ENCODE data around the gene RRAS2. TPM values are rescaled to one million over a fixed set of nuclear protein-coding genes. Genes with fewer than 3 reads are reported as not detected.
A peak's percentile ranks its signal among the peaks of the same experiment; 100 is the strongest.

Gene RRAS2
- polyA plus RNA-seq, 3 donors from 2014 or later = 66.4 to 96.4 (median 85.9) TPM

- H3K27me3 Mint-ChIP-seq (ENCODE audit: low read depth in 3 of 3) = peaks cover 5 to 14% (median 8%) of the 10 kb centered on the region in 3 donors
- peaks cover 16 to 22% of the 10 kb centered on the region in 2 donors for H3K4me1 Mint-ChIP-seq
- no peaks in the 10 kb centered on the region for H3K36me3 Mint-ChIP-seq
- no peak overlapping the region for H3K27ac Mint-ChIP-seq
- no peak overlapping the region for H3K4me3 Mint-ChIP-seq
- no peak for DNase-seq
- no peaks in the 10 kb centered on the region for H3K9me3 Mint-ChIP-seq
Measured at GRCh38 chr11:14251754-14252153, 107.2 kb downstream of the RRAS2 start.

- H3K4me1 Mint-ChIP-seq = peaks cover 16 to 22% of the 10 kb centered on the region in 2 donors
- peak overlapping the region; percentile 10 to 55 (median 39) for H3K4me3 Mint-ChIP-seq
- H3K36me3 Mint-ChIP-seq = no peaks in the 10 kb centered on the region
- no peak overlapping the region for H3K27ac Mint-ChIP-seq
- H3K9me3 Mint-ChIP-seq = no peaks in the 10 kb centered on the region
- H3K27me3 Mint-ChIP-seq (ENCODE audit: low read depth in 3 of 3) = peaks cover under 1 to 10% (median 4%) of the 10 kb centered on the region in 3 donors
- peak; percentile 56 to 64 (median 59) for DNase-seq
Measured at GRCh38 chr11:14249121-14249963, 109.6 kb downstream of the RRAS2 start.

- H3K9me3 Mint-ChIP-seq = no peaks in the 10 kb centered on the region
- no peaks in the 10 kb centered on the region for H3K36me3 Mint-ChIP-seq
- no peak overlapping the region for H3K27ac Mint-ChIP-seq
- H3K4me1 Mint-ChIP-seq = peaks cover 16 to 22% of the 10 kb centered on the region in 2 donors
- peaks cover 0 to 6% (median 3%) of the 10 kb centered on the region in 3 donors for H3K27me3 Mint-ChIP-seq (ENCODE audit: low read depth in 3 of 3)
- H3K4me3 Mint-ChIP-seq = peak overlapping the region in 4 of 5 donors; percentile 33 to 55 (median 46)
- peak in 1 of 3 donors; percentile 10 for DNase-seq
Measured at GRCh38 chr11:14248580-14248981, 110.4 kb downstream of the RRAS2 start.

- H3K27me3 Mint-ChIP-seq (ENCODE audit: low read depth in 3 of 3) = peaks cover 3 to 8% (median 5%) of the 10 kb centered on the region in 3 donors
- H3K9me3 Mint-ChIP-seq = no peaks in the 10 kb centered on the region
- DNase-seq = no peak
- no peak overlapping the region for H3K27ac Mint-ChIP-seq
- no peak overlapping the region for H3K4me3 Mint-ChIP-seq
- no peaks in the 10 kb centered on the region for H3K36me3 Mint-ChIP-seq
- H3K4me1 Mint-ChIP-seq = peaks cover 16 to 22% of the 10 kb centered on the region in 2 donors
Measured at GRCh38 chr11:14245444-14245843, 113.5 kb downstream of the RRAS2 start.

- H3K36me3 Mint-ChIP-seq = no peaks in the 10 kb centered on the region
- peaks cover 3 to 8% (median 3%) of the 10 kb centered on the region in 3 donors for H3K27me3 Mint-ChIP-seq (ENCODE audit: low read depth in 3 of 3)
- H3K4me3 Mint-ChIP-seq = no peak overlapping the region
- H3K4me1 Mint-ChIP-seq = peaks cover 16 to 22% of the 10 kb centered on the region in 2 donors
- DNase-seq = no peak
- H3K9me3 Mint-ChIP-seq = no peaks in the 10 kb centered on the region
- H3K27ac Mint-ChIP-seq = no peak overlapping the region
Measured at GRCh38 chr11:14244926-14245325, 114.1 kb downstream of the RRAS2 start.

- peaks cover 1 to 5% of the 10 kb centered on the region in 2 donors for H3K4me1 Mint-ChIP-seq
- H3K4me3 Mint-ChIP-seq = no peak overlapping the region
- H3K27ac Mint-ChIP-seq = no peak overlapping the region
- H3K36me3 Mint-ChIP-seq = no peaks in the 10 kb centered on the region
- DNase-seq = no peak
- H3K9me3 Mint-ChIP-seq = no peaks in the 10 kb centered on the region
- peaks cover 3 to 8% (median 3%) of the 10 kb centered on the region in 3 donors for H3K27me3 Mint-ChIP-seq (ENCODE audit: low read depth in 3 of 3)
Measured at GRCh38 chr11:14242733-14243132, 116.2 kb downstream of the RRAS2 start.

GRCh38 chr11:14242187-14242586 lies 116.8 kb downstream of the RRAS2 start:
- DNase-seq = no peak
- H3K4me1 Mint-ChIP-seq = no peaks in the 10 kb centered on the region
- no peak overlapping the region for H3K27ac Mint-ChIP-seq
- H3K36me3 Mint-ChIP-seq = no peaks in the 10 kb centered on the region
- H3K27me3 Mint-ChIP-seq (ENCODE audit: low read depth in 3 of 3) = peaks cover 3 to 8% (median 3%) of the 10 kb centered on the region in 3 donors
- no peaks in the 10 kb centered on the region for H3K9me3 Mint-ChIP-seq
- no peak overlapping the region for H3K4me3 Mint-ChIP-seq

GRCh38 chr11:14240951-14241350 lies 118.0 kb downstream of the RRAS2 start:
- Mint-ChIP-seq H3K27me3 (ENCODE audit: low read depth in 3 of 3) (peaks cover 0 to 13% (median 3%) of the 10 kb centered on the region in 3 donors), H3K9me3 (no peaks in the 10 kb centered on the region), H3K4me1 (peaks cover 0 to 3% of the 10 kb centered on the region in 2 donors), H3K36me3 (no peaks in the 10 kb centered on the region), H3K4me3 (no peak overlapping the region), H3K27ac (no peak overlapping the region)
- DNase-seq = no peak

GRCh38 chr11:14240221-14240620 lies 118.8 kb downstream of the RRAS2 start:
- Mint-ChIP-seq H3K4me1 (peaks cover 0 to 3% of the 10 kb centered on the region in 2 donors), H3K36me3 (no peaks in the 10 kb centered on the region), H3K27me3 (ENCODE audit: low read depth in 3 of 3) (peaks cover 0 to 14% (median 4%) of the 10 kb centered on the region in 3 donors), H3K27ac (no peak overlapping the region), H3K9me3 (no peaks in the 10 kb centered on the region), H3K4me3 (no peak overlapping the region)
- DNase-seq = no peak

GRCh38 chr11:14237444-14237961 lies 121.5 kb downstream of the RRAS2 start:
- Mint-ChIP-seq H3K36me3 (no peaks in the 10 kb centered on the region), H3K27ac (no peak overlapping the region), H3K9me3 (no peaks in the 10 kb centered on the region), H3K4me1 (peaks cover 0 to 3% of the 10 kb centered on the region in 2 donors), H3K27me3 (ENCODE audit: low read depth in 3 of 3) (peaks cover 2 to 20% (median 2%) of the 10 kb centered on the region in 3 donors), H3K4me3 (no peak overlapping the region)
- no peak for DNase-seq

- Mint-ChIP-seq H3K9me3 (no peaks in the 10 kb centered on the region), H3K27ac (no peak overlapping the region), H3K36me3 (no peaks in the 10 kb centered on the region), H3K4me1 (peaks cover 0 to 3% of the 10 kb centered on the region in 2 donors), H3K27me3 (ENCODE audit: low read depth in 3 of 3) (peaks cover 2 to 18% (median 8%) of the 10 kb centered on the region in 3 donors), H3K4me3 (no peak overlapping the region)
- no peak for DNase-seq
Measured at GRCh38 chr11:14235701-14236100, 123.3 kb downstream of the RRAS2 start.

- no peaks in the 10 kb centered on the region for H3K36me3 Mint-ChIP-seq
- no peaks in the 10 kb centered on the region for H3K9me3 Mint-ChIP-seq
- no peak overlapping the region for H3K4me3 Mint-ChIP-seq
- H3K4me1 Mint-ChIP-seq = peaks cover 0 to 3% of the 10 kb centered on the region in 2 donors
- H3K27me3 Mint-ChIP-seq (ENCODE audit: low read depth in 3 of 3) = peaks cover 2 to 18% (median 8%) of the 10 kb centered on the region in 3 donors
- DNase-seq = no peak
- H3K27ac Mint-ChIP-seq = no peak overlapping the region
Measured at GRCh38 chr11:14234446-14234845, 124.5 kb downstream of the RRAS2 start.

- peaks cover 0 to 3% of the 10 kb centered on the region in 2 donors for H3K4me1 Mint-ChIP-seq
- H3K9me3 Mint-ChIP-seq = no peaks in the 10 kb centered on the region
- no peaks in the 10 kb centered on the region for H3K36me3 Mint-ChIP-seq
- H3K27ac Mint-ChIP-seq = no peak overlapping the region
- no peak for DNase-seq
- peaks cover 2 to 18% (median 10%) of the 10 kb centered on the region in 3 donors for H3K27me3 Mint-ChIP-seq (ENCODE audit: low read depth in 3 of 3)
- no peak overlapping the region for H3K4me3 Mint-ChIP-seq
Measured at GRCh38 chr11:14232652-14233051, 126.3 kb downstream of the RRAS2 start.

GRCh38 chr11:14230407-14230806 lies 128.6 kb downstream of the RRAS2 start:
- Mint-ChIP-seq H3K4me3 (no peak overlapping the region), H3K36me3 (no peaks in the 10 kb centered on the region)

More at GRCh38 chr11:14230407-14230806, 128.6 kb downstream of the RRAS2 start:
- Mint-ChIP-seq H3K27me3 (ENCODE audit: low read depth in 3 of 3) (peaks cover 2 to 11% (median 10%) of the 10 kb centered on the region in 3 donors), H3K27ac (no peak overlapping the region), H3K4me1 (no peaks in the 10 kb centered on the region), H3K9me3 (no peaks in the 10 kb centered on the region)
- no peak for DNase-seq
